Smooth muscle cell (in vitro differentiated cells): Measurements from ENCODE around the gene HAT1. TPM values are rescaled to one million over a fixed set of nuclear protein-coding genes. Genes with fewer than 3 reads are reported as not detected.

Source experiments
- DNase-seq: peaks from one replicate; lab custom pipeline; 2025; ENCODE audit not compliant: unreplicated experiment; lab: John Stamatoyannopoulos, UW
- H2AFZ ChIP-seq: fragments of 200-600 bp; sonication (generic); 2 replicates; pipeline ENCODE4 v1.6.0; 2016; ENCODE audit warnings: antibody characterized with exemption, low read depth, mild to moderate bottlenecking
- H3F3A ChIP-seq: fragments of 200-600 bp; sonication (generic); 2 replicates; pipeline ENCODE4 v1.6.0; 2017; ENCODE audit warnings: antibody characterized with exemption, low read depth
- H3K27ac ChIP-seq: fragments of 200-600 bp; sonication (generic); 2 replicates; pipeline ENCODE4 v1.5.1; 2016; ENCODE audit warnings: low read depth, mild to moderate bottlenecking
- H3K27me3 ChIP-seq: fragments of 200-600 bp; sonication (generic); 2 replicates; pipeline ENCODE4 v1.6.1; 2016; ENCODE audit warnings: low read depth, mild to moderate bottlenecking
- H3K36me3 ChIP-seq: fragments of 200-600 bp; sonication (generic); 2 replicates; pipeline ENCODE4 v1.5.1; 2016; ENCODE audit warnings: low read depth
- H3K4me1 ChIP-seq: fragments of 200-600 bp; sonication (generic); 2 replicates; pipeline ENCODE4 v1.5.1; 2016; ENCODE audit warnings: low read depth
- H3K4me2 ChIP-seq: fragments of 200-600 bp; sonication (generic); 2 replicates; pipeline ENCODE4 v1.6.0; 2016; ENCODE audit warnings: mild to moderate bottlenecking
- H3K4me3 ChIP-seq: fragments of 200-600 bp; sonication (generic); 2 replicates; pipeline ENCODE4 v1.5.1; 2016; ENCODE audit warnings: mild to moderate bottlenecking
- H3K79me2 ChIP-seq: fragments of 200-600 bp; sonication (generic); 2 replicates; pipeline ENCODE4 v1.6.0; 2016; ENCODE audit warnings: low read depth, mild to moderate bottlenecking
- H3K9ac ChIP-seq: fragments of 200-600 bp; sonication (generic); 2 replicates; pipeline ENCODE4 v1.6.0; 2016; ENCODE audit warnings: low read depth
- H3K9me3 ChIP-seq: fragments of 200-600 bp; sonication (generic); replicated peaks from 2 replicates; pipeline ENCODE4 v1.5.1; 2016; ENCODE audit warnings: low read depth
- H4K20me1 ChIP-seq: fragments of 200-600 bp; sonication (generic); 2 replicates; pipeline ENCODE4 v1.6.0; 2016; ENCODE audit warnings: low read depth
- WGBS: methylation state at CpG from one replicate; pipeline ENCODE4 v1.1.7; 2016; ENCODE audit warnings: low lambda C conversion rate; 5-methylcytosine and 5-hydroxymethylcytosine counted together
- polyA plus RNA-seq: library from polyadenylated mRNA; unstranded; fragments of >200 nt; fragmentation: Nextera tagmentation; extraction: Ambion mirVana; gene quantifications from 2 replicates; pipeline ENCODE4 v1.2.1, GENCODE V29; 2016
- total RNA-seq: library from RNA; depleted of rRNA; stranded (reverse); fragments of >200 nt; gene quantifications from 2 replicates; pipeline ENCODE4 v1.2.3, GENCODE V29; 2014
- TF ChIP-seq, protein P1 (sequence below): fragments of 200-600 bp; sonication (generic); IDR thresholded peaks from 2 replicates; pipeline ENCODE4 v1.5.1; 2017; ENCODE audit warnings: borderline replicate concordance, mild to moderate bottlenecking, antibody characterized with exemption; ENCODE audit not compliant: insufficient read depth, poor library complexity, severe bottlenecking

The HAT1 gene
- total and polyA plus RNA-seq, 2 experiments from 2014 or later: 59.1 to 65.7 TPM

- no peaks in the 10 kb centered on the region for H3K36me3 ChIP-seq
- no peaks in the 10 kb centered on the region for H3K27me3 ChIP-seq
- no peak overlapping the region for H3K9ac ChIP-seq
- H3K4me2 ChIP-seq: no peak overlapping the region
- peaks cover 23% of the 10 kb centered on the region for H4K20me1 ChIP-seq
- TF ChIP-seq, protein P1, sequence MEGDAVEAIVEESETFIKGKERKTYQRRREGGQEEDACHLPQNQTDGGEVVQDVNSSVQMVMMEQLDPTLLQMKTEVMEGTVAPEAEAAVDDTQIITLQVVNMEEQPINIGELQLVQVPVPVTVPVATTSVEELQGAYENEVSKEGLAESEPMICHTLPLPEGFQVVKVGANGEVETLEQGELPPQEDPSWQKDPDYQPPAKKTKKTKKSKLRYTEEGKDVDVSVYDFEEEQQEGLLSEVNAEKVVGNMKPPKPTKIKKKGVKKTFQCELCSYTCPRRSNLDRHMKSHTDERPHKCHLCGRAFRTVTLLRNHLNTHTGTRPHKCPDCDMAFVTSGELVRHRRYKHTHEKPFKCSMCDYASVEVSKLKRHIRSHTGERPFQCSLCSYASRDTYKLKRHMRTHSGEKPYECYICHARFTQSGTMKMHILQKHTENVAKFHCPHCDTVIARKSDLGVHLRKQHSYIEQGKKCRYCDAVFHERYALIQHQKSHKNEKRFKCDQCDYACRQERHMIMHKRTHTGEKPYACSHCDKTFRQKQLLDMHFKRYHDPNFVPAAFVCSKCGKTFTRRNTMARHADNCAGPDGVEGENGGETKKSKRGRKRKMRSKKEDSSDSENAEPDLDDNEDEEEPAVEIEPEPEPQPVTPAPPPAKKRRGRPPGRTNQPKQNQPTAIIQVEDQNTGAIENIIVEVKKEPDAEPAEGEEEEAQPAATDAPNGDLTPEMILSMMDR: no peak
- 92% methylated on average over 2 of the region's 2 CpGs for WGBS
- H3F3A ChIP-seq: no peaks in the 10 kb centered on the region
- no peak overlapping the region for H3K4me3 ChIP-seq
- no peak overlapping the region for H2AFZ ChIP-seq
- no peaks in the 10 kb centered on the region for H3K9me3 ChIP-seq
- H3K27ac ChIP-seq: no peak overlapping the region
- DNase-seq: no peak
- peaks cover 7% of the 10 kb centered on the region for H3K79me2 ChIP-seq
- H3K4me1 ChIP-seq: peaks cover 18% of the 10 kb centered on the region
These were observed 37.7 kb downstream of the HAT1 start for GRCh38 chr2:171959998-171960397.

DNA sequence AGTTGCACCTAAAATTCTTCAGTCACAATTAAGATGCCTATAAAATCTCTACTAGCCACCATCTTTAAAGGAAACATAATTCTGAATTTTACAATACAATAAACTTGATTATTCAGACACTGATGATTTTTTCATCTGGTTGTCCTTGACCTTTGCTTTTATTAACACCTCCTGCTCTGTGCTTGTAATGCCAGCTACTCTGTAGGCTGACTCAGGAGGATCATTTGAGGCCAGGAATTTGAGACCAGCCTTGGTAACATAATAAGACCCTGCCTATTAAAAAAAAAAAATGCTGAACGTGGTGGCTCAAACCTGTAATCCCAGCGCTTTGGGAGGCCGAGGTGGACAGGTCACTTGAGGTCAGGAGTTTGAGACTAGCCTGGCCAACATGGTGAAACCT, 38.3 kb downstream of the HAT1 start:
- Histone ChIP-seq H3K4me3 (no peak overlapping the region), H3K4me1 (peaks cover 21% of the 10 kb centered on the region), H4K20me1 (peaks cover 23% of the 10 kb centered on the region), H3F3A (no peaks in the 10 kb centered on the region), H3K27ac (no peak overlapping the region), H3K9me3 (no peaks in the 10 kb centered on the region), H3K4me2 (no peak overlapping the region), H2AFZ (no peak overlapping the region), H3K79me2 (peaks cover 7% of the 10 kb centered on the region), H3K27me3 (no peaks in the 10 kb centered on the region), H3K36me3 (peaks cover 3% of the 10 kb centered on the region), H3K9ac (no peak overlapping the region)
- TF ChIP-seq, protein P1: no peak
- DNase-seq: no peak
- WGBS: 90% methylated on average over 3 of the region's 3 CpGs

DNA sequence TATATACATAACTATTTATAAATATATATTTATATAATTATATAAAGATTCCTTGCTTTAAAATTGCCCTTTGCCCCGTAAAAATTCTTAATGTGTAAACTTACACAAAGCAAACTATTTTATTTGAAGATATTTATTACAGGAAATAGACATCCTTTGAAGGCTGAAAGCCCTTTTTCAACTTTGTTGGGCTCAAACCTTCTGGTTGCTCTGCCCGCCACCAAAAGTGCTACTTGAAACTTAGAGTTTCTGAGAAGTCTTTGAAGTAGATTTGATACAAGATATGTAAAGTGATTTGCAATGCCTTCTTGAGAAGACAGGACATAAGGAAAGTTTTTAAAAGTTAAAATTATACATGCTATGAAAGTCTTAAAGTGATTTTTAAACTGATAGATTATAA, 40.9 kb downstream of the HAT1 start:
- TF ChIP-seq, protein P1: no peak
- Histone ChIP-seq H3K4me1 (peaks cover 26% of the 10 kb centered on the region), H4K20me1 (peaks cover 19% of the 10 kb centered on the region), H3K4me2 (no peak overlapping the region), H3K36me3 (peaks cover 17% of the 10 kb centered on the region), H3K4me3 (no peak overlapping the region), H3K9me3 (no peaks in the 10 kb centered on the region), H3K9ac (no peak overlapping the region), H3K79me2 (peaks cover 7% of the 10 kb centered on the region), H3K27ac (no peak overlapping the region), H3F3A (no peaks in the 10 kb centered on the region), H3K27me3 (no peaks in the 10 kb centered on the region), H2AFZ (no peak overlapping the region)
- DNase-seq: no peak
- WGBS: 99% methylated on average over 2 of the region's 2 CpGs

GRCh38 chr2:171964308-171964707, 42.0 kb downstream of the HAT1 start:
- WGBS: 60% methylated on average over 2 of the region's 2 CpGs
- Histone ChIP-seq H4K20me1 (peaks cover 19% of the 10 kb centered on the region), H3K4me2 (no peak overlapping the region), H3K4me3 (no peak overlapping the region), H3K36me3 (peaks cover 18% of the 10 kb centered on the region), H3K27ac (no peak overlapping the region), H2AFZ (no peak overlapping the region), H3K9me3 (no peaks in the 10 kb centered on the region), H3K79me2 (peaks cover 7% of the 10 kb centered on the region), H3K4me1 (peaks cover 26% of the 10 kb centered on the region), H3K27me3 (no peaks in the 10 kb centered on the region), H3F3A (no peaks in the 10 kb centered on the region), H3K9ac (no peak overlapping the region)
- no peak for DNase-seq
- TF ChIP-seq, protein P1: no peak
